SK-N-SH (cell line): ENCODE measurements around the gene GAP43. TPM values are rescaled to one million over a fixed set of nuclear protein-coding genes. Genes with fewer than 3 reads are reported as not detected.

Source experiments
- CTCF ChIA-PET: fragments of 300-600, 350-600 bp; formaldehyde crosslinking; extraction: SDS; loops from one replicate; lab custom pipeline; 2021; lab: Yijun Ruan, JAX
- POLR2A ChIA-PET: fragments of 350-600 bp; sonication (Branson Sonifier 250); formaldehyde crosslinking; extraction: SDS; loops from one replicate; lab custom pipeline; 2020; ENCODE audit warnings: antibody characterized with exemption, inconsistent platforms; lab: Yijun Ruan, JAX
- DNase-seq: peaks from one replicate; pipeline ENCODE4 v3.0.0; 2012
- H2AFZ ChIP-seq: fragments of 200-600 bp; sonication (generic); 2 replicates; pipeline ENCODE4 v1.8.1; 2016; ENCODE audit warnings: antibody characterized with exemption, mild to moderate bottlenecking, low read depth
- H3F3A ChIP-seq: fragments of 200-600 bp; sonication (generic); replicated peaks from 2 replicates; pipeline ENCODE3; 2016; ENCODE audit warnings: antibody characterized with exemption, mild to moderate bottlenecking; ENCODE audit not compliant: insufficient read depth
- H3K27ac ChIP-seq, 2 experiments: fragments of 200-500 bp in 1 of 2; fragments of 200-600 bp in 1 of 2; sonication (Bioruptor generic) in 1 of 2; sonication (generic), shearing (Covaris generic) in 1 of 2; 2 replicates each; pipeline versions ENCODE4 v1.5.1 to v1.6.1; 2014 to 2016; ENCODE audit warnings: low read depth in 2 of 2, inconsistent platforms in 1 of 2, low read length in 1 of 2, mild to moderate bottlenecking in 1 of 2, mixed read lengths in 1 of 2
- H3K27me3 ChIP-seq: fragments of 200-600 bp; sonication (generic), shearing (Covaris generic); 2 replicates; pipeline ENCODE4 v1.6.1; 2016; ENCODE audit warnings: mixed run types; ENCODE audit not compliant: insufficient read depth
- H3K36me3 ChIP-seq, 2 experiments: fragments of 200-500 bp in 1 of 2; fragments of 200-600 bp in 1 of 2; sonication (Bioruptor generic) in 1 of 2; sonication (generic) in 1 of 2; replicated peaks in 1 of 2; 2 replicates each; pipeline versions ENCODE3 to v1.5.1; 2014 to 2016; ENCODE audit warnings: low read length in 1 of 2, mild to moderate bottlenecking in 1 of 2; ENCODE audit not compliant: insufficient read depth in 2 of 2, control insufficient read depth in 1 of 2
- H3K4me1 ChIP-seq, 2 experiments: fragments of 200-500 bp in 1 of 2; fragments of 200-600 bp in 1 of 2; sonication (Bioruptor generic) in 1 of 2; sonication (generic), shearing (Covaris generic) in 1 of 2; 2 replicates each; pipeline versions ENCODE4 v1.5.1 to v1.6.1; 2014 to 2016; ENCODE audit warnings: low read depth in 1 of 2, low read length in 1 of 2, mixed run types in 1 of 2; ENCODE audit not compliant: insufficient read depth in 2 of 2, control insufficient read depth in 1 of 2
- H3K4me2 ChIP-seq: fragments of 200-600 bp; sonication (generic), shearing (Covaris generic); 2 replicates; pipeline ENCODE4 v1.6.1; 2017; ENCODE audit warnings: mixed run types
- H3K4me3 ChIP-seq, 2 experiments: fragments of 200-500 bp in 1 of 2; fragments of 200-600 bp in 1 of 2; sonication (Bioruptor generic) in 1 of 2; sonication (generic), shearing (Covaris generic) in 1 of 2; 2 replicates each; pipeline versions ENCODE4 v1.5.1 to v1.8.1; 2014 to 2016; ENCODE audit warnings: low read depth in 2 of 2, inconsistent platforms in 1 of 2, low read length in 1 of 2, mild to moderate bottlenecking in 1 of 2, mixed read lengths in 1 of 2, moderate library complexity in 1 of 2
- H3K79me2 ChIP-seq: fragments of 200-600 bp; sonication (generic); 2 replicates; pipeline ENCODE4 v1.8.1; 2017; ENCODE audit warnings: mild to moderate bottlenecking; ENCODE audit not compliant: insufficient read depth
- H3K9ac ChIP-seq: fragments of 200-600 bp; sonication (generic); 2 replicates; pipeline ENCODE4 v1.6.1; 2017; ENCODE audit warnings: mixed run types
- H3K9me2 ChIP-seq: fragments of 200-600 bp; sonication (generic); 2 replicates; pipeline ENCODE4 v1.6.1; 2017; ENCODE audit warnings: mixed run types
- H3K9me3 ChIP-seq: fragments of 200-600 bp; sonication (generic); 2 replicates; pipeline ENCODE4 v1.6.1; 2017; ENCODE audit warnings: mixed run types, mild to moderate bottlenecking, moderate library complexity
- H4K20me1 ChIP-seq: fragments of 200-600 bp; sonication (generic); 2 replicates; pipeline ENCODE4 v1.6.1; 2017; ENCODE audit warnings: mild to moderate bottlenecking, mixed run types; ENCODE audit not compliant: insufficient read depth
- CHD2 ChIP-seq: fragments of 150-350 bp; IDR thresholded peaks from 2 replicates; pipeline ENCODE4 v1.6.1; 2018; ENCODE audit warnings: low read length; ENCODE audit not compliant: partially characterized antibody
- CTCF ChIP-seq: fragments of 200-600 bp; sonication (generic); IDR thresholded peaks from 2 replicates; pipeline ENCODE4 v1.6.1; 2017; ENCODE audit warnings: antibody characterized with exemption, mild to moderate bottlenecking, moderate library complexity
- ELF1 ChIP-seq: IDR thresholded peaks from 2 replicates; pipeline ENCODE4 v1.4.0; 2012
- EP300 ChIP-seq, 2 experiments: IDR thresholded peaks; 2 replicates each; pipeline versions ENCODE4 v1.4.0 to v1.6.1; 2012; ENCODE audit warnings: borderline replicate concordance in 1 of 2, low read depth in 1 of 2, low read length in 1 of 2
- FOXJ3 ChIP-seq: sonication (generic); formaldehyde crosslinking; IDR thresholded peaks from 2 replicates; pipeline ENCODE4 v1.5.1; 2020; ENCODE audit warnings: mild to moderate bottlenecking, missing genetic modification reagents
- FOXM1 ChIP-seq: IDR thresholded peaks from 2 replicates; pipeline ENCODE4 v1.4.0; 2012; ENCODE audit warnings: low read depth, mild to moderate bottlenecking
- GABPA ChIP-seq: IDR thresholded peaks from 2 replicates; pipeline ENCODE4 v1.4.0; 2012; ENCODE audit warnings: low read depth, mild to moderate bottlenecking
- GATA2 ChIP-seq: sonication (generic); formaldehyde crosslinking; IDR thresholded peaks from 2 replicates; pipeline ENCODE4 v1.5.0; 2020; ENCODE audit warnings: mild to moderate bottlenecking, missing genetic modification reagents
- IRF3 ChIP-seq: fragments of 150-350 bp; IDR thresholded peaks from 2 replicates; pipeline ENCODE4 v1.6.1; 2016; ENCODE audit warnings: mild to moderate bottlenecking, low read depth, low read length
- MEF2A ChIP-seq: IDR thresholded peaks from 2 replicates; pipeline ENCODE4 v1.4.0; 2012; ENCODE audit warnings: low read depth, borderline replicate concordance
- NFIC ChIP-seq: IDR thresholded peaks from 2 replicates; pipeline ENCODE4 v1.4.0; 2012; ENCODE audit warnings: borderline replicate concordance
- NRF1 ChIP-seq: IDR thresholded peaks from 2 replicates; pipeline ENCODE4 v1.6.1; 2012; ENCODE audit warnings: low read depth, mild to moderate bottlenecking, low read length
- PBX3 ChIP-seq: IDR thresholded peaks from 2 replicates; pipeline ENCODE4; 2012
- RCOR1 ChIP-seq: fragments of 150-350 bp; IDR thresholded peaks from 2 replicates; pipeline ENCODE4 v1.6.1; 2017; ENCODE audit warnings: antibody characterized with exemption, low read length
- REST ChIP-seq: IDR thresholded peaks from 2 replicates; pipeline ENCODE4 v1.6.1; 2012; ENCODE audit warnings: mild to moderate bottlenecking, low read depth, low read length, moderate library complexity
- RXRA ChIP-seq: IDR thresholded peaks from 2 replicates; pipeline ENCODE4 v1.4.0; 2012; ENCODE audit warnings: low read depth, mild to moderate bottlenecking, borderline replicate concordance
- TAF1 ChIP-seq: IDR thresholded peaks from 2 replicates; pipeline ENCODE4 v1.6.1; 2012; ENCODE audit warnings: low read depth, mild to moderate bottlenecking, low read length, moderate library complexity, borderline replicate concordance
- TCF12 ChIP-seq: IDR thresholded peaks from 2 replicates; pipeline ENCODE4 v1.4.0; 2012
- TEAD4 ChIP-seq: IDR thresholded peaks from 2 replicates; pipeline ENCODE4 v1.4.0; 2012; ENCODE audit warnings: mild to moderate bottlenecking, borderline replicate concordance; ENCODE audit not compliant: insufficient read depth
- USF2 ChIP-seq: fragments of 150-350 bp; IDR thresholded peaks from 2 replicates; pipeline ENCODE4 v1.6.1; 2017; ENCODE audit warnings: antibody characterized with exemption, low read length, low read depth, borderline replicate concordance
- YY1 ChIP-seq: IDR thresholded peaks from 2 replicates; pipeline ENCODE4 v1.4.0; 2012; ENCODE audit warnings: low read depth, mild to moderate bottlenecking
- WGBS: methylation state at CpG from one replicate; pipeline ENCODE4 v1.1.6; 2017; ENCODE audit warnings: low lambda C conversion rate; 5-methylcytosine and 5-hydroxymethylcytosine counted together
- polyA plus RNA-seq, 3 experiments: library from polyadenylated mRNA; depleted of rRNA; stranded (reverse); fragments of >200 nt; gene quantifications; 2 replicates each; pipeline ENCODE4 v1.2.3, GENCODE V29; 2012
- TF ChIP-seq, protein P1 (sequence below): IDR thresholded peaks from 2 replicates; pipeline ENCODE4 v1.4.0; 2012; ENCODE audit warnings: low read depth
- TF ChIP-seq, protein P2 (sequence below): IDR thresholded peaks from 2 replicates; pipeline ENCODE4 v1.4.0; 2012; ENCODE audit warnings: low read depth, borderline replicate concordance

The GAP43 gene
- polyA plus RNA-seq, 1 of the 3 experiments (the other 2 are of a cell fraction) = 14.0 TPM

DNA sequence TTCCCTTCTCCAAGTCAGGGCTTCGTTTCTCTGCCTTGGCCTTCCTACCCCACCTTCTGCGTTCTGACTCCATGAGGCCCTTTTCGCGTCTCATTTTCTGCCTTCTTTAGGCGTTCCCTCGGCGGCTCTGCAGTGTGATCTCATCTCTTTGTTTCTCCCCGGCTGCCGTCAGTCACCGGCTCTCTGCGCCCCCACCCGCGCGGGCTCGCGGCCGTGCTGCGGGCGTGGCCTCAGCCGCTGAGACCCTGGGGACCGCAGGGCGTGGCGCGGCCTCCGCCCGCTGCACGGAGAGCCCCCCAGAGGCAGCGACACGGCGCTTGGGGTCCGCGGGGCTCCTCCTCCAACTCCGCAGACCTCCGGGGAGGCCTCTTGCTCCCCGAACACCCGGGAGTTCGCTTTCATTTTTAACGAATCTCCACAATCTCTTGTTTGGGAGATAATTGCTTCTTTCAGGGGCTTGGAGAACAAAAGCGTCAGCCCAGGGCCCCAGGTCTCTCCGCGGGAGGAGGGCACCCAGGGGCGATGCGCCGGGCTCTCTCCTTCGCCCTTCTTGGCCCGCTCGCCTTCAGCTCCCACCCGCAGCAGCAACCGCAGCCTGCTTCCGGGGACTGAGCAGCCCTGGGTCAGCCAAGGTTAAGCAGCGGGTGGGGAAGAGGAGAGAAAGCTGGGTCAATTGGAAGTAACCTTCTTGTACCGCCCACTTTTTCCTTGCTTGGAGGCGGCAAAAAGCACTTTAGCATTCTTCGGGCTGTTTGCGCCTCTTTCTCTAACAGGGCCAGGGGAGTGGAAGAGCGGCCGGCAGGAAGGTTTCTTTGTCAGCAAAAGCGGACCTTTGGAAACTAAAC lies 35.2 kb downstream of the GAP43 start:
- H3K36me3 ChIP-seq = no peaks in the 10 kb centered on the region
- peak overlapping the region; percentile 87 for H3K4me2 ChIP-seq
- WGBS = 28% methylated on average over 43 of the region's 58 CpGs
- peak; percentile 89 for DNase-seq
- H4K20me1 ChIP-seq = no peaks in the 10 kb centered on the region
- peak overlapping the region; percentile 40 to 72 for H3K27ac ChIP-seq
- H3K79me2 ChIP-seq = no peaks in the 10 kb centered on the region
- H3K9ac ChIP-seq = peak overlapping the region; percentile 80
- H3K4me3 ChIP-seq = peak overlapping the region; percentile 42 to 70
- H3K4me1 ChIP-seq = peaks cover 17 to 20% of the 10 kb centered on the region in 2 experiments; a peak in 3 of 4 replicates
- CTCF ChIA-PET = interaction anchor here (1.1 to 2.0 kb wide), 4 partner anchors 27 to 441 kb away, joined by 4 to 7 read pairs (median 6); no protein-coding TSS in a partner anchor
- H3K27me3 ChIP-seq = no peaks in the 10 kb centered on the region
- POLR2A ChIA-PET = interaction anchor here (1.3 kb wide), 1 partner anchor 35 kb away, joined by 5 read pairs; no protein-coding TSS in a partner anchor
- H2AFZ ChIP-seq = peak overlapping the region; percentile 98
- peaks cover 10% of the 10 kb centered on the region for H3F3A ChIP-seq
- H3K9me2 ChIP-seq = no peaks in the 10 kb centered on the region
- no peaks in the 10 kb centered on the region for H3K9me3 ChIP-seq
- TF ChIP-seq, protein P1, sequence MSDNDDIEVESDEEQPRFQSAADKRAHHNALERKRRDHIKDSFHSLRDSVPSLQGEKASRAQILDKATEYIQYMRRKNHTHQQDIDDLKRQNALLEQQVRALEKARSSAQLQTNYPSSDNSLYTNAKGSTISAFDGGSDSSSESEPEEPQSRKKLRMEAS = peak; percentile 89
- TF ChIP-seq CTCF (no peak), REST (no peak), CHD2 (no peak), GABPA (no peak), TEAD4 (no peak), PBX3 (peak; percentile 86), EP300 (IDR thresholded peaks at IDR 0.05; ENCODE audit: borderline replicate concordance in 1 of 2, low read depth in 1 of 2, low read length in 1 of 2) (0 out of 4 replicates have a peak, but pooled peaks of 1 of the 2 experiments have one; percentile 7), NFIC (no peak), GATA2 (CRISPR knock-in tag) (0 out of 2 replicates have a peak, but pooled peaks have one; percentile 5), RXRA (no peak), NRF1 (no peak), YY1 (no peak), ELF1 (no peak), TCF12 (no peak), RCOR1 (no peak), FOXJ3 (CRISPR knock-in tag) (no peak), USF2 (no peak), IRF3 (no peak), FOXM1 (no peak), TAF1 (peak; percentile 56; the same call in 1 of the 2 replicates), MEF2A (no peak)
- TF ChIP-seq, protein P2, sequence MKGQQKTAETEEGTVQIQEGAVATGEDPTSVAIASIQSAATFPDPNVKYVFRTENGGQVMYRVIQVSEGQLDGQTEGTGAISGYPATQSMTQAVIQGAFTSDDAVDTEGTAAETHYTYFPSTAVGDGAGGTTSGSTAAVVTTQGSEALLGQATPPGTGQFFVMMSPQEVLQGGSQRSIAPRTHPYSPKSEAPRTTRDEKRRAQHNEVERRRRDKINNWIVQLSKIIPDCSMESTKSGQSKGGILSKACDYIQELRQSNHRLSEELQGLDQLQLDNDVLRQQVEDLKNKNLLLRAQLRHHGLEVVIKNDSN = no peak
